Suppressor macrophage (primary cell): ENCODE results near the gene GATA1.
"Not testable (repeated sequence)": the region's sequence is repeated elsewhere in the genome, so short reads cannot be mapped to it uniquely, and the experiment has no call there.

Experiments used
- DNase-seq, 4 experiments: peaks; one replicate each; pipeline ENCODE4 v3.0.0-alpha.2; 2020 to 2022

The GATA1 gene

DNA sequence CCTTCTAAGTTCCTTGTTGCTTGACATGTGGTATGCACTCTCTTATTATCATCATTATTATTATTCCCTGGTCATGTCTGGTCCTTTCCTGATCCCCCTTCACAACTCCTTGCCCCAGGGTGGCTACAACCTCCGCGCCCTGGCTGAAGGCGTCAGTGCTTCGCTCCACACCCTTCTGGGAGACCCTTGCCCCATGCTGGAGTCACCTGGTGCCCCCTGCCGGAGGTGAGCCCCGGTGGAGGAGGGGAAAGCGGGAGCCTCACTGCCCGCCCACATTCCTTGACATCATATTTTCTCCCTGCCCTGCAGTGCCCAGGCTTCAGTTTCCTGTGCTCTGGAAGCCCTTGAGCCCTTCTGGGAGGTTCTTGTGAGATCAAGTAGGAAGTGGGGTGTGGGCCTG is 28.9 kb downstream of the GATA1 start:
- DNase-seq = peak in 1 of 4 experiments; percentile 7

DNA sequence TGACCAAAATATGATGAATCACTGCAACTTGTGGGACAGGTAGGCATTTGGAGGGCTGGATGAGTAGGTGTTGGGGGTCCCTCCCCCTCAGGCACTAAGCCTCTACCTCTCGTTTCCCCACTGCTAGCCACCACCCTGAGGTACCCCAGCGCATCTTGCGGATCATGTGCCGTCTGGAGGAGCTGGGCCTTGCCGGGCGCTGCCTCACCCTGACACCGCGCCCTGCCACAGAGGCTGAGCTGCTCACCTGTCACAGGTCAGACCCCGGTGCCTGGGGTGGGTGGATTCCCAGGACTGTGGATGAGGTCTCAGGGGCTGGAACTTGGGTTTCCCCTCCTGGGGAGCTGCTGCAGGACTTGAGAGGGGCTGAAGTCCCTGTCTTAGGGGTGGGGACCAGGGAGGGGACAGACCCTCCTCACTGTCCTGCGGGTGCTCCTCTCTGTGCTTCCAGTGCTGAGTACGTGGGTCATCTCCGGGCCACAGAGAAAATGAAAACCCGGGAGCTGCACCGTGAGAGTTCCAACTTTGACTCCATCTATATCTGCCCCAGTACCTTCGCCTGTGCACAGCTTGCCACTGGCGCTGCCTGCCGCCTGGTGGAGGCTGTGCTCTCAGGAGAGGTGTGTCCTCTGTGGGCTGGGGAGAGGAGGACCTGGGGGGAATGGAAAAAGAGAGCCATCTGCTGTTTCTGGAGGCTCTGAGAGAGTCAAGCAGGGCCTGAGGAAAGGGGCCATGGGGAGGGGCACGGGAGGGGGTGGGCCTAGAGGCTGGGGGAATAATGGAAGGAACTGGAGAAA is 29.8 kb downstream of the GATA1 start:
- no peak for DNase-seq

GRCh38 chrX:48818098-48818497 is 31.7 kb downstream of the GATA1 start:
- DNase-seq = no peak

DNA sequence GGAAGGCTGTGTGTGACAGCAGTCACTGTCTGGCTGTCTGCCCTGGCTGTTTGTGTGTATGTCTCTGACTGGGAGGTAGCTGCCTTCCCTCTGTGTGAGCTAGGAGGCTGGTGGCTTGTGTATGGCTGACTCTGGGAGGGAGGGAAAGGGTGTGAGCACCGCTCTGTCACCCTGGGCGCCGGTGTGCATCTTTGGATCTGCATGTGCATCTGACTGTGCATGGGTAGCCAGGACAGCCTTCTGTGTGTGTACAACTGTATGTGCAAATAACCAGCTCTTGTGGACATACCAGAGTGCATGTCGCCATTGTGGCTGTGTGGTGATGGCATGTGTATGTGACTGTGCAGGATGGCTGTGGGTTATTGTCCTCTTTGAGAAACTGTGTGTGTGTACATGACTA is 32.5 kb downstream of the GATA1 start:
- no peak for DNase-seq

- not testable (repeated sequence) for DNase-seq
These were observed 33.0 kb downstream of the GATA1 start for GRCh38 chrX:48819394-48819793.

- no peak for DNase-seq
These were observed 36.7 kb downstream of the GATA1 start for GRCh38 chrX:48823053-48823452.

DNA sequence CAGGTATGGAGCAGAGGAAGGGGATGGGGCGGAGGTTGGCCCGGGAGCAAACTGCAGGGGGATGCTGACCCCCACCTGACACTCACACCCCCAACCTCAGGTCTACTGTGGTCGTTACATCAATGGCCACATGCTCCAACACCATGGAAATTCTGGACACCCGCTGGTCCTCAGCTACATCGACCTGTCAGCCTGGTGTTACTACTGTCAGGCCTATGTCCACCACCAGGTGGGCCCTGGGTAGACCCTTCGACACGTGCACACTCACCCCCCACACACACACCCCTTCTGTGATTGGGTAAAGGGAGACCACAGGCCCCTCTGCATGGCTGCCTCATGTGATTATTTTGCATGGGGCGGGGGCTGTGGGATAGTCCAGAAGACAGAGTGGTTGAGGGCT is 37.7 kb downstream of the GATA1 start:
- DNase-seq = no peak

GRCh38 chrX:48826135-48826875 is 39.9 kb downstream of the GATA1 start, which contains the start of gene ERAS:
TSS of gene ERAS (plus strand) at chrX:48826513. CDS start at chrX:48829124, 2,611 bp downstream.
- DNase-seq = peak in 2 of 4 experiments; percentile 3 to 8

DNA sequence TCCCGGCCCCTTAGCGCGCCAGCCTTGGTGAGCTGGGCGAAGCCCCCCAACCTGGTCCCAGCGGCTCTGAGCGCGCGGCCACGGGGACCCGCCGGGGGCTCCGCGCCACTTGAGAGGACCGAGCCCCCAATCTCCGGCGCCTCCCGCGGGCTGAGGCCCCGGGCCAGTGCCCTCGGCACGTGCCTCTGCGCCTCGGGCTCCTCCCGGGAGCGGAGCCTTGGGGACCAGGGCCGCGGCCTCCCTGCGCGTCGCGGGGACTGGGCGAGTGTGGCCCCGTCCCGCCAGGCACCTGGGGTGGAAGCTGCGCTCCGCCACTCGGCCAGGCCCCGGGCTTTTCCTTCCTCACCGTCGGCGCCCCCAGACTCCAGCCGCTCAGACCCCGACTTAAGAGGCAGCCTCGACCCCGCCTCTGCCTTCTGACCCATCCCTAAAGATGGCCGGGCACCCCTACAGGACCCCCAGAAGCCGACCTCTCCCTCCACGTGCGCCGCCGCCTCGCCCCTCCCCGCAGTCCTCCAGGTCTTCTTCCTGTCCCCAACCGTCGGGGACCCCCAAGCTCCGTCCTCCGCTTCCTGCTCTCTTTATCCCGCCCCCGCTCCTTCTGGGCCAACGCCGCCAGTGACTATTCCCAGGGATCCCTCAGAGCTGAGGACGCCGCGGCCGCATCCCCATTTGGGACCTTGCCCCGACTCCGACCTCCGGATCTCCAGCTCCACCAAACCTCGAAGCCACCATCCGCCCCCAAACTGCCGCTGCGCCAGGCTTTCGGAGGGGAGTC is 40.7 kb downstream of the GATA1 start:
- DNase-seq = no peak

GRCh38 chrX:48827654-48827968 is 41.2 kb downstream of the GATA1 start:
- DNase-seq = no peak

GRCh38 chrX:48829016-48829735 is 42.8 kb downstream of the GATA1 start:
- DNase-seq = no peak

GRCh38 chrX:48831136-48831908 is 44.9 kb downstream of the GATA1 start:
- no peak for DNase-seq

GRCh38 chrX:48831909-48832291 is 45.5 kb downstream of the GATA1 start:
- DNase-seq = no peak

- peak; percentile 12 to 41 (median 38) for DNase-seq
These were observed 47.2 kb downstream of the GATA1 start for GRCh38 chrX:48833542-48834138.

- no peak for DNase-seq
These were observed 48.0 kb downstream of the GATA1 start for GRCh38 chrX:48834383-48834709.

DNA sequence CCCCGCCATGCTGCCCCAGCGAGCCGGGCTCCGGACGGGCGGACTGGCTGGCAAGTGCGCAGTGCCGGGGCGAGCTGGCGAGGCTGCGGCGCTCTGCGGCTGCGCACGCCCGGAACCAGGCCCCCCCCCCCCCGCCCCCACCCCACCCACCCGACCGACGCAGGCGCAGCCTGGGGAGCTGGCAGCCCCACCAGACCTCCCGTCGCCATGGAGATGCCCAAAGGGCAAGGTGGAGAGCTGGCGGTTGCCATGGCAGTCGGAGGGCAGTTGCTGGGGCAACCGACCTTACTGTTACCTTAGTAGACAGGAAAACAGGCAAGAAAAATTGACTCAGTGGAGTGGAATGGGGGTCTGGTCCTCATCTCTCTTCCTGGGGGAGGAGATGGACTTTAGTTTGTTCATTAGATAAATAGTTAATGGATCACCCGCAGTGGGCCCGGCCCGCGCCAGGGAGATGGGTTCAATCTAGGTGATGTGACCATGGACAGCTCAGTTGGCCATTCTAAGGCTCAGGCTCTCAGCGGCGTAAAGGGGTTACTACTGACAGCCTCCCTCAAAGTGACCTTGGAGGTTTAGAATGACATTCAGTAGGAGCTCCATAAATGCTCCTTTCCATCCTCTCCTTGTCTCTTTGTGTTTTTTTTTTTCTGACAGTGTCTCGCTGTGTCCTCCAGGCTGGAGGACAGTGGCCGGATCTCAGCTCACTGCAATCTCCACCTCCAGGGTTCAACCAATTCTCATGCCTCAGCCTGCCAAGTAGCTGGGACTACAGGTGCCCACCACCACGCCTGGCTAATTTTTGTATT is 49.3 kb downstream of the GATA1 start, which contains the start of gene PCSK1N:
Gene PCSK1N (minus strand): TSS at position 87 of the 806 bp plus-strand sequence. CDS start 78 bp downstream, at position 9.
- no peak for DNase-seq

GRCh38 chrX:48839686-48840085 is 53.3 kb downstream of the GATA1 start:
- no peak for DNase-seq
